DND-41 (cell line): Measurements from ENCODE around the gene CD82.
"Not testable (repeated sequence)": the region's sequence is repeated elsewhere in the genome, so short reads cannot be mapped to it uniquely, and the experiment has no call there.

Source experiments
- ATAC-seq: fragments of 200-7000 bp; cut with Tn5 transposase; 3 replicates; pipeline ENCODE4 v1.9.1; 2021; ENCODE audit warnings: low read depth; ENCODE audit not compliant: insufficient read depth
- DNase-seq: peaks from one replicate; pipeline ENCODE4 v3.0.0-alpha.2; 2020
- H2AFZ ChIP-seq: 2 replicates; pipeline ENCODE4 v1.6.0; 2012; ENCODE audit warnings: low read depth, low read length
- H3K27ac ChIP-seq: 2 replicates; pipeline ENCODE4 v1.5.1; 2012; ENCODE audit warnings: low read length, inconsistent platforms
- H3K27me3 ChIP-seq: fragments of 200-600 bp; sonication (generic); 2 replicates; pipeline ENCODE4 v1.6.0; 2012; ENCODE audit warnings: low read length, mild to moderate bottlenecking, inconsistent platforms; ENCODE audit not compliant: insufficient read depth, poor library complexity
- H3K36me3 ChIP-seq: 2 replicates; pipeline ENCODE4 v1.5.1; 2012; ENCODE audit warnings: low read length, inconsistent platforms; ENCODE audit not compliant: insufficient read depth
- H3K4me1 ChIP-seq: 2 replicates; pipeline ENCODE4 v1.5.1; 2012; ENCODE audit warnings: mild to moderate bottlenecking, low read length; ENCODE audit not compliant: insufficient read depth
- H3K4me2 ChIP-seq: 2 replicates; pipeline ENCODE4 v1.6.0; 2012; ENCODE audit warnings: mild to moderate bottlenecking, moderate library complexity, low read length, inconsistent platforms; ENCODE audit not compliant: insufficient read depth
- H3K4me3 ChIP-seq, 2 experiments: fragments of 200-600 bp in 1 of 2; shearing (Covaris generic) in 1 of 2; 2 replicates each; pipeline ENCODE4 v1.5.1; 2012 to 2016; ENCODE audit warnings: inconsistent platforms in 2 of 2, low read length in 2 of 2, mild to moderate bottlenecking in 2 of 2, low read depth in 1 of 2, moderate library complexity in 1 of 2
- H3K79me2 ChIP-seq: 2 replicates; pipeline ENCODE4 v1.6.0; 2012; ENCODE audit warnings: low read length, inconsistent platforms; ENCODE audit not compliant: insufficient read depth
- H3K9ac ChIP-seq: 2 replicates; pipeline ENCODE4 v1.6.0; 2012; ENCODE audit warnings: low read depth, mild to moderate bottlenecking, inconsistent platforms, low read length, moderate library complexity
- H3K9me3 ChIP-seq: 2 replicates; pipeline ENCODE4 v1.5.1; 2012; ENCODE audit warnings: low read length, moderate library complexity, mild to moderate bottlenecking, inconsistent platforms; ENCODE audit not compliant: insufficient read depth, severe bottlenecking
- H4K20me1 ChIP-seq: 2 replicates; pipeline ENCODE4 v1.6.0; 2012; ENCODE audit warnings: low read length; ENCODE audit not compliant: insufficient read depth
- EZH2 ChIP-seq: IDR thresholded peaks from 3 replicates; pipeline ENCODE4 v1.6.1; 2012; ENCODE audit warnings: borderline replicate concordance, low read depth, mild to moderate bottlenecking, moderate library complexity, low read length, inconsistent platforms; ENCODE audit not compliant: severe bottlenecking
- TF ChIP-seq, protein P1 (sequence below): IDR thresholded peaks from 2 replicates; pipeline ENCODE4 v1.5.1; 2012; ENCODE audit warnings: borderline replicate concordance, low read length, moderate library complexity, mild to moderate bottlenecking; ENCODE audit not compliant: poor library complexity, severe bottlenecking; ENCODE audit errors: extremely low read depth

CD82 gene

DNA sequence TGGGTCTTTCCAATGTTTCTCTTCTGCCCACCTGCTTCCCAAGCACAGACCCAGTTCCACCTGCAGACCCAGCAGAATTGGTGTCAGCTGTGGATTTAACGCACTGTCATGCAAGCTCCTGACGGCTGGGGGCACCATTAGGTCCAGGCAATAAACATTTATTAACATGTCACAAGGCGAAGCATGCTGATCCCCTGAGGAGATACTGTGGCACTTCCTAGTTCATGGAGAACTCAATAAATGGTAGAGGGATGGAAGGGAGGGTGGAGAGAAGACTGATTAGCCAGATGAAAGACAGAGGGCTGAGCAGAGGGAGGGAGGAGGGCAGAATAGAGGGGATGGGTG, 93.0 kb downstream of the CD82 start:
- no peaks in the 10 kb centered on the region for H3K79me2 ChIP-seq
- peaks cover 4% of the 10 kb centered on the region for H3K27me3 ChIP-seq
- H3K4me2 ChIP-seq, result no peak overlapping the region
- DNase-seq, result no peak
- 0 out of 2 replicates have a peak, but pooled peaks cover 3% of the 10 kb centered on the region for H4K20me1 ChIP-seq
- ATAC-seq, result no peak
- no peaks in the 10 kb centered on the region for H3K9me3 ChIP-seq
- H2AFZ ChIP-seq, result no peak overlapping the region
- no peaks in the 10 kb centered on the region for H3K36me3 ChIP-seq
- H3K4me1 ChIP-seq, result no peaks in the 10 kb centered on the region
- no peak for TF ChIP-seq EZH2
- TF ChIP-seq, protein P1, sequence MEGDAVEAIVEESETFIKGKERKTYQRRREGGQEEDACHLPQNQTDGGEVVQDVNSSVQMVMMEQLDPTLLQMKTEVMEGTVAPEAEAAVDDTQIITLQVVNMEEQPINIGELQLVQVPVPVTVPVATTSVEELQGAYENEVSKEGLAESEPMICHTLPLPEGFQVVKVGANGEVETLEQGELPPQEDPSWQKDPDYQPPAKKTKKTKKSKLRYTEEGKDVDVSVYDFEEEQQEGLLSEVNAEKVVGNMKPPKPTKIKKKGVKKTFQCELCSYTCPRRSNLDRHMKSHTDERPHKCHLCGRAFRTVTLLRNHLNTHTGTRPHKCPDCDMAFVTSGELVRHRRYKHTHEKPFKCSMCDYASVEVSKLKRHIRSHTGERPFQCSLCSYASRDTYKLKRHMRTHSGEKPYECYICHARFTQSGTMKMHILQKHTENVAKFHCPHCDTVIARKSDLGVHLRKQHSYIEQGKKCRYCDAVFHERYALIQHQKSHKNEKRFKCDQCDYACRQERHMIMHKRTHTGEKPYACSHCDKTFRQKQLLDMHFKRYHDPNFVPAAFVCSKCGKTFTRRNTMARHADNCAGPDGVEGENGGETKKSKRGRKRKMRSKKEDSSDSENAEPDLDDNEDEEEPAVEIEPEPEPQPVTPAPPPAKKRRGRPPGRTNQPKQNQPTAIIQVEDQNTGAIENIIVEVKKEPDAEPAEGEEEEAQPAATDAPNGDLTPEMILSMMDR, result no peak
- no peak overlapping the region for H3K9ac ChIP-seq
- no peak overlapping the region for H3K27ac ChIP-seq
- H3K4me3 ChIP-seq, result no peak overlapping the region

DNA sequence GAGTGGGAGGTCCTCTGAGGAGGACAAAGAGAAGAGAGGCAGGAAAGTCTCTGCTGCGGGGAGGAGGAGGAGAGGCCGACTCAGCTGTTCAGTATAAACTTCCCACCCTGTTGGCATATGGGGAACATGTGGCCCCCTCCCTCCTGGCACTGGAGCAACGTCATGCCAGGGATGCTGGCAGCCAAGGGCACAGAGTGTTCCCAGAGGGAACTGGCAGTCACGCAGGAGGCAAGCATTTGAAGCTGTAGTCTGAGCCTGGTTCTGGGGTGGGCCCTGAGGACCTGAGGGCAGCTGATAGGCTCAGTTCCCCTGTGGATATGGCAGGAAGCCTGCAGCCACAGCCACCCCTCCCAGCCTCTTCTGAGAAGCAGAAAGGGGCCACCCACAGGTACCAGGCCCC, 94.2 kb downstream of the CD82 start:
- H3K36me3 ChIP-seq, result no peaks in the 10 kb centered on the region
- no peak for ATAC-seq
- H4K20me1 ChIP-seq, result 0 out of 2 replicates have a peak, but pooled peaks cover 3% of the 10 kb centered on the region
- H3K9me3 ChIP-seq, result no peaks in the 10 kb centered on the region
- no peak overlapping the region for H3K27ac ChIP-seq
- no peak overlapping the region for H3K4me2 ChIP-seq
- no peaks in the 10 kb centered on the region for H3K79me2 ChIP-seq
- no peak for TF ChIP-seq EZH2
- TF ChIP-seq, protein P1, result no peak
- H3K4me3 ChIP-seq, result no peak overlapping the region
- peaks cover 4% of the 10 kb centered on the region for H3K27me3 ChIP-seq
- no peak for DNase-seq
- no peak overlapping the region for H2AFZ ChIP-seq
- no peak overlapping the region for H3K9ac ChIP-seq
- H3K4me1 ChIP-seq, result no peaks in the 10 kb centered on the region

DNA sequence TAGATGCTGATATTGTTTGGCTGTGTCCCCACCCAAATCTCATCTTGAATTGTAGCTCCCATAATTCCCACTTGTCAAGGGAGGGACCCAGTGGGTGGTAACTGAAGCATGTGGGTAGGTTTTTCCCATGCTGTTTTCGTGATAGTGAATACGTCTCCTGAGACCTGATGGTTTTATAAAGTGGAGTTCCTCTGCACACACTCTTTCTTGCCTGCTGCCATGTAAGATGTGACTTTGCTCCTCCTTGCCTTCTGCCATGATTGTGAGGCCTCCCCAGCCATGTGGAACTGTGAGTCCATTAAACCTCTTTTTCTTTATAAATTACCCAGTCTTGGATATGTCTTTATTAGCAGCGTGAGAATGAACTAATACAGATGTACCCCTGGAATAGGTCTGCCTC, 95.1 kb downstream of the CD82 start:
- H3K4me2 ChIP-seq, H3K9me3 ChIP-seq, H3K27ac ChIP-seq, H3K4me1 ChIP-seq, ATAC-seq, H3K9ac ChIP-seq, H4K20me1 ChIP-seq, H3K36me3 ChIP-seq, H3K79me2 ChIP-seq, DNase-seq, H3K4me3 ChIP-seq, H3K27me3 ChIP-seq, H2AFZ ChIP-seq: not testable (repeated sequence)

DNA sequence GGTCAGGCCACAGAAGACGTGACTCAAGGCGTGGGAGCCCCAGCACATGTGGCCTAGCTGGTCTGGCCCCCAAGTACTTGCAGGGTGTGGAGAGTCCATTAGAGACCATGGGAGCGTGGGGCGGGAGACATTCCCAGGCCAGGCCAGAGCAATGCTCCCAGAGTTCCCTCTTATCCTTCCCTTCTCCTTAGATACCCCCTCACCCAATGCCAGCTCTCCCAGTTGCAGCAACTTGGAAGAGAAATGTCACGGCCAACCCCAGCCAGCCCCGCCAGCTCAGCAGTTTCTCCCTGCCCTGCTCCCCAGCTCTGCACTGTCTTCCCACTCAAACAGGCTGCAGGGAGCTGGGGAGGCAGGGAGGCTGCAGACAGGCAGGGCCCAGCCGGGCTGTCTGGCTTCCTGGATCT, 95.9 kb downstream of the CD82 start:
- peaks cover 4% of the 10 kb centered on the region for H3K27me3 ChIP-seq
- DNase-seq, result no peak
- no peak overlapping the region for H3K9ac ChIP-seq
- H3K36me3 ChIP-seq, result no peaks in the 10 kb centered on the region
- no peak overlapping the region for H2AFZ ChIP-seq
- H3K27ac ChIP-seq, result no peak overlapping the region
- no peaks in the 10 kb centered on the region for H4K20me1 ChIP-seq
- H3K9me3 ChIP-seq, result no peaks in the 10 kb centered on the region
- no peak for ATAC-seq
- TF ChIP-seq, protein P1, result no peak
- TF ChIP-seq EZH2, result no peak
- H3K4me1 ChIP-seq, result no peaks in the 10 kb centered on the region
- no peak overlapping the region for H3K4me3 ChIP-seq
- no peak overlapping the region for H3K4me2 ChIP-seq
- no peaks in the 10 kb centered on the region for H3K79me2 ChIP-seq
